AG09309 (cell line): ENCODE data around the gene PLXNA4.
"Not testable (repeated sequence)": the region's sequence is repeated elsewhere in the genome, so short reads cannot be mapped to it uniquely, and the experiment has no call there.

Experiments used
- DNase-seq: peaks from one replicate; pipeline ENCODE4 v3.0.0-alpha.2; 2010; ENCODE audit warnings: low read depth
- H3K4me3 ChIP-seq: 2 replicates; pipeline ENCODE4 v1.5.1; 2011; ENCODE audit warnings: mild to moderate bottlenecking, low read depth, low read length, moderate library complexity; ENCODE audit not compliant: control insufficient read depth
- CTCF ChIP-seq: IDR thresholded peaks from 2 replicates; pipeline ENCODE4 v1.5.1; 2011; ENCODE audit warnings: mild to moderate bottlenecking, low read depth, low read length, inconsistent platforms; ENCODE audit not compliant: insufficient read depth, control insufficient read depth; ENCODE audit errors: missing control alignments

Gene PLXNA4

GRCh38 chr7:132177708-132178401, 398.4 kb downstream of the PLXNA4 start:
- no peak for TF ChIP-seq CTCF
- H3K4me3 ChIP-seq: no peak overlapping the region
- no peak for DNase-seq

- TF ChIP-seq CTCF: no peak
- H3K4me3 ChIP-seq: no peak overlapping the region
- no peak for DNase-seq
These were observed 399.6 kb downstream of the PLXNA4 start for GRCh38 chr7:132176719-132177118.

GRCh38 chr7:132171130-132171576, 405.1 kb downstream of the PLXNA4 start:
- TF ChIP-seq CTCF: no peak
- H3K4me3 ChIP-seq: no peak overlapping the region
- DNase-seq: no peak

- no peak for DNase-seq
- H3K4me3 ChIP-seq: no peak overlapping the region
- TF ChIP-seq CTCF: no peak
These were observed 406.5 kb downstream of the PLXNA4 start for GRCh38 chr7:132169730-132170129.

- TF ChIP-seq CTCF: no peak
- H3K4me3 ChIP-seq: no peak overlapping the region
- DNase-seq: no peak
These were observed 408.0 kb downstream of the PLXNA4 start for GRCh38 chr7:132168239-132168638.

GRCh38 chr7:132165695-132166094, 410.6 kb downstream of the PLXNA4 start:
- not testable (repeated sequence) for H3K4me3 ChIP-seq, DNase-seq

- no peak for DNase-seq
- TF ChIP-seq CTCF: no peak
- H3K4me3 ChIP-seq: no peak overlapping the region
These were observed 411.6 kb downstream of the PLXNA4 start for GRCh38 chr7:132164558-132165125.
